Hepatocyte (in vitro differentiated cells): Measurements from ENCODE around the gene KIAA0513.

ENCODE experiments used
- EZH2 ChIP-seq: fragments of 200-600 bp; sonication (generic); IDR thresholded peaks from 2 replicates; pipeline ENCODE4 v1.6.1; 2016; ENCODE audit warnings: antibody characterized with exemption, mild to moderate bottlenecking, borderline replicate concordance
- TF ChIP-seq, protein P1 (sequence below): fragments of 200-600 bp; sonication (generic); IDR thresholded peaks from 2 replicates; pipeline ENCODE4 v1.5.1; 2016; ENCODE audit warnings: antibody characterized with exemption, mild to moderate bottlenecking; ENCODE audit not compliant: poor library complexity

DNA sequence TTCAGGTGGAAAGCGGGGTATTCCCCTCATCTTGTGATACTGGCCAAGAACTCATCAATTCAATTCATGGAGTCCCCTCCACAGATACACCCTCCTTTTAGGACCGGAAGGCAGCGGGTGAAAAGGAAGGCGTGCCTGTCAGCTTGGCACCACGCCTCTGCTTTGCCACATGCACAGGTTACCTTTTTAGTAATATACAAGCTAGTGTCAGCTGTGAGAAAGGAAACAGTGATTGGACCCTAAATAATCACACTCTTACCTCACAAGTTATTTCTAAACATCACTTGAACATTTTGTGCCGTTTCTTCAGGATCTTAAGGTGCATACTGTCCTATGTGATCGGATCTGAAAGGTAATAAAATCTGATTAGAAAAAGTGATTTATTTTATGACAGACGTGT is 31.9 kb upstream of the KIAA0513 start:
- TF ChIP-seq, protein P1, sequence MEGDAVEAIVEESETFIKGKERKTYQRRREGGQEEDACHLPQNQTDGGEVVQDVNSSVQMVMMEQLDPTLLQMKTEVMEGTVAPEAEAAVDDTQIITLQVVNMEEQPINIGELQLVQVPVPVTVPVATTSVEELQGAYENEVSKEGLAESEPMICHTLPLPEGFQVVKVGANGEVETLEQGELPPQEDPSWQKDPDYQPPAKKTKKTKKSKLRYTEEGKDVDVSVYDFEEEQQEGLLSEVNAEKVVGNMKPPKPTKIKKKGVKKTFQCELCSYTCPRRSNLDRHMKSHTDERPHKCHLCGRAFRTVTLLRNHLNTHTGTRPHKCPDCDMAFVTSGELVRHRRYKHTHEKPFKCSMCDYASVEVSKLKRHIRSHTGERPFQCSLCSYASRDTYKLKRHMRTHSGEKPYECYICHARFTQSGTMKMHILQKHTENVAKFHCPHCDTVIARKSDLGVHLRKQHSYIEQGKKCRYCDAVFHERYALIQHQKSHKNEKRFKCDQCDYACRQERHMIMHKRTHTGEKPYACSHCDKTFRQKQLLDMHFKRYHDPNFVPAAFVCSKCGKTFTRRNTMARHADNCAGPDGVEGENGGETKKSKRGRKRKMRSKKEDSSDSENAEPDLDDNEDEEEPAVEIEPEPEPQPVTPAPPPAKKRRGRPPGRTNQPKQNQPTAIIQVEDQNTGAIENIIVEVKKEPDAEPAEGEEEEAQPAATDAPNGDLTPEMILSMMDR, result no peak
- no peak for TF ChIP-seq EZH2
